ENCODE data around the gene LGALS4. TPM values are rescaled to one million over a fixed set of nuclear protein-coding genes. Genes with fewer than 3 reads are reported as not detected.

The LGALS4 gene
- total and polyA plus RNA-seq, 9 of the 15 experiments (the other 6 are each of a cell fraction or from before 2014, with no cell fraction given), result 0.08 to 1.1 (median 0.30) TPM; not detected in 3

- peak; percentile 84 for TF ChIP-seq ZNF592 (IDR thresholded peaks at IDR 0.05)
- no peak for TF ChIP-seq TSC22D4 (tag; IDR thresholded peaks at IDR 0.05)
- 0 out of 2 replicates have a peak, but pooled peaks have one; percentile 3 for TF ChIP-seq ZNF431 (CRISPR knock-in tag; IDR thresholded peaks at IDR 0.05)
- TF ChIP-seq ERF (CRISPR knock-in tag; IDR thresholded peaks at IDR 0.05), result 0 out of 2 replicates have a peak, but pooled peaks have one; percentile 19
- no peak for TF ChIP-seq STAT5A (IDR thresholded peaks at IDR 0.05; ENCODE audit: borderline replicate concordance, low read length)
- TF ChIP-seq E2F3 (CRISPR knock-in tag; IDR thresholded peaks at IDR 0.05), result 0 out of 2 replicates have a peak, but pooled peaks have one; percentile 21
- no peak for TF ChIP-seq RBM34 (IDR thresholded peaks at IDR 0.05; ENCODE audit: borderline replicate concordance, insufficient read depth, low read length)
- no peak for TF ChIP-seq NFIX (CRISPR knock-in tag; IDR thresholded peaks at IDR 0.05; ENCODE audit: low read depth)
- no peak; the same call in 1 of the 2 replicates for TF ChIP-seq VEZF1 (CRISPR knock-in tag; IDR thresholded peaks at IDR 0.05)
- TF ChIP-seq PREB (CRISPR knock-in tag; IDR thresholded peaks at IDR 0.05), result no peak
- no peak for TF ChIP-seq SAFB (IDR thresholded peaks at IDR 0.05; ENCODE audit: borderline replicate concordance, low read depth, low read length)
- no peak for TF ChIP-seq NBN (IDR thresholded peaks at IDR 0.05; ENCODE audit: low read depth)
- TF ChIP-seq HIVEP1 (CRISPR knock-in tag; IDR thresholded peaks at IDR 0.05), result no peak
- no peak for TF ChIP-seq ZSCAN32 (CRISPR knock-in tag; IDR thresholded peaks at IDR 0.05)
- no peak for TF ChIP-seq GATAD2A (IDR thresholded peaks at IDR 0.05)
- no peak for TF ChIP-seq SMARCE1 (IDR thresholded peaks at IDR 0.05)
- no peak for TF ChIP-seq HMGXB4 (CRISPR knock-in tag; IDR thresholded peaks at IDR 0.05)
- no peak for TF ChIP-seq TARDBP (IDR thresholded peaks at IDR 0.05)
- no peak for TF ChIP-seq ZNF140 (CRISPR knock-in tag; IDR thresholded peaks at IDR 0.05)
- no peak; the same call in 1 of the 2 replicates for TF ChIP-seq SMARCA4 (IDR thresholded peaks at IDR 0.05)
- no peak for TF ChIP-seq NCOR1 (IDR thresholded peaks at IDR 0.05)
- TF ChIP-seq MAZ (CRISPR knock-in tag; conservative IDR thresholded peaks at IDR 0.05 in 1 of 2, IDR thresholded peaks at IDR 0.05 in 1 of 2), result no peak
- TF ChIP-seq FUS (optimal IDR thresholded peaks at IDR 0.05; ENCODE audit: low read depth, low read length), result no peak
These were observed 18.4 kb upstream of the LGALS4 start (continued) for GRCh38 chr19:38831142-38831605.
